Measurements from ENCODE around the gene GPR101.

GPR101 gene

GRCh38 chrX:137033774-137034507 is at the start of gene GPR101:
Gene GPR101, minus strand, starts transcription at chrX:137033995. Its CDS starts 2,321 bp downstream, at chrX:137031674.
- DNase-seq, result no peak

DNA sequence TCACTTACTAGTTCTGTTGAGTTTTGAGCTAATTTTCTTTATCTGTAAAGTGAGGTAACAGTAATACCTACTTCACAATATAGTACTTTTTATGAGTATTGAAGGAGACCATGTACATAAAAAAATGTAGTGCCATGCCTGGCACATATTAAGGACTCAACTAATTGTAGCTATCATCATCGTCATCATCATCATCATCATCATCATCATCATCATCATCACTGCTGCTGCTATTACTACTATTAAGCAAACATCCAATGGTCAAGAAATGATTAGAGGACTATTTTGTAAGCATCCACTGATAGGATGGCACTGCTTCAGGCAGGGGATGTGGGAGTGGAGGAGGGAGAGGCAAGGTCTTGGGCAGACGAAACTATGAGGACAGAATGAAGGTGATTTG is 47.4 kb upstream of the GPR101 start:
- no peak for DNase-seq

GRCh38 chrX:137072396-137072795 is 38.6 kb upstream of the GPR101 start:
- no peak for DNase-seq

DNA sequence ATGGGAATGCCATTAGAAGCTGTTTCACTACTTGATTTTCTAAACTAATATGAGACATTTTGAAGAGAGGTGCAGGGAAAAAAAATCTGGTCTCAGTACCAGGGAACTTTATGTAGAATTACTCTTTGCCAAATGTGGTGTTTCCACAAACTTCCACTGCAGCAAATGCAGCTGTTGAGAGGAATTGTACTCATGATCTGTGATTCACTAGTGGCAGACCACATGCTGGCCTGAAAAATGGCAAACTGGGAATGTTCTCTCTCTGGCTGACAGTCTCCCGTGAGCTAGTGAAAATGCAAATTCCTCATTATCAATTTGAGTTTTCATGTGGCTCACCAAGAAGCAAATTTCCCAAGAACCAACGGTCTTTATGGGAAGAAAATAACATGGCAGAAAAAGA is 37.8 kb upstream of the GPR101 start:
- no peak for DNase-seq

DNA sequence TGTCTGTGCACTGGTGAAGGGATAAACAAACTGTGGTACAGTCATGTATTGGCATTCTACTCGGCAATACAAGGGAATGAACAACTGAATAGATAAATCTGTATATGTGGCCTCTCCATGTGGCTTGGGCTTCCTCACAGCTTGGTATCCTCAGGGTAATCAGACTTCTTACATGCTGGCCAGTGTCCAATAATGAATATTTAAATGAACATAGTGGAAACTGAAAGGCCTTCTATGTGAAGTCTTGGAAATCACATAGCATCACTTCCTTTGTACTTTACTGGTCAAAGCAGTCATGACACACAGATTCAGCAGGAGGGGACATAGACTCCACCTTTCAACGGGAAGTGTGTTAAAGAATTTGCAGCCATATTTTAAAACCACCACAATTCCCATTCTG is 33.4 kb upstream of the GPR101 start:
- DNase-seq, result no peak

GRCh38 chrX:137062915-137063617 is 29.3 kb upstream of the GPR101 start:
- DNase-seq, result no peak

DNA sequence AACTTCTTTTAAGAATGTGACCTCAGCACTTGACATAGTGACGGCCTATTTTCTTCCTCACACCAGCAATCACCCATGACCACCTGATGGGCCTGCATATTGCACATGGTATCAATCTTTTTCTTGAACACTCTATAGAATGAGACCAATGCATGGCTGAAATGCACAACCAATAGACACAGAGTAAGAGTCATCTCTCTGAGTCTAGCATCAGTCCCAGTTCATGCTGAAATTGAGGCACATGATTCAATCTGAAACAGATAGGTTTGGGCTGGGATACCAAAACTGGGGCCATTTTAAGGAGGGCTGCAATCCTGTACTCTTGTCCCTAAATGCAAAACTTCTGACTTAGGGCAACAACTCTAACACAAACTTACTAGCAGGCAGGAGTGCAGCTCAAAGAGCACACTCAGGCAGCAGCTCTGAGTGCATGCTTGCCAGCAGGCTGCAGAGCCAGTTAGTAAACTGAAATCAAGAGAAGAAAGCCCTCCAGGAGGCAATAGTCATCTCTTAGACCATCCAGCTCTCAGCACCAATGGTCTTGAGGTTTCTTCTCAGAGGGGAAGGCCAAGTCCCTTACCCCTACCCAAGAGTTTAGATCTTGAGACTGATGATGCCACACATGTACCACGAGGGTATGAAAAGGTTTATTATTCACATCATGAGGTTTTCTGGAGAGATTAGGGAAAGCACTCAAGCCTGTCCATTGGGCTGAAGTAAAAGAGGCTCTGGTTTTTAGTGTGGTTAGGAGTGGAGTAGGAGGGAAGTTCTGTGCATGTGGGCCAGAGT is 24.7 kb upstream of the GPR101 start:
- no peak for DNase-seq

GRCh38 chrX:137052643-137053235 is 18.9 kb upstream of the GPR101 start:
- peak; percentile 28 to 43 for DNase-seq

GRCh38 chrX:137051978-137052642 is 18.3 kb upstream of the GPR101 start:
- peak; percentile 77 to 83 for DNase-seq

DNA sequence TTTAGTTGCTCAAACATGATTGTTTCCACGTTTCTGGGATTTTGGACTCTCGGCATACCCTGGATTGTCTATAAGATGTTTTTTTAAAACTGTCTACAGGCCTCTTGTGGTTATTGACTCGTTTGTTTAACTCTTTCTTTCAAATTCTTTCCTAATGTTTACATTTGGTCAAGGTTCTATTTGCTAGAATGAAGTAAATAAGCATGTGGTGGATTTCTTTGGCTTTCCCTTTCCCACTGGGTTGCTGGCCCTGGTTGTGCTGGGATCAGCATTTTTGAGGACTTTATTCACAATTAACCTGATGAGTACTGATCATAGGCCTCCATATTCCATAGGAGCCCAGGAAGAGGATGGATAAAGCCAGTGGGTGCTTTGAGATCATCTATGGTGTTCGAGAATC is 11.1 kb upstream of the GPR101 start:
- DNase-seq, result no peak

GRCh38 chrX:137043736-137044135 is 9.9 kb upstream of the GPR101 start:
- DNase-seq, result no peak

- DNase-seq, result no peak
These were observed 7.5 kb upstream of the GPR101 start for GRCh38 chrX:137041329-137041728.

- no peak for DNase-seq
These were observed 6.5 kb upstream of the GPR101 start for GRCh38 chrX:137040113-137040794.

DNA sequence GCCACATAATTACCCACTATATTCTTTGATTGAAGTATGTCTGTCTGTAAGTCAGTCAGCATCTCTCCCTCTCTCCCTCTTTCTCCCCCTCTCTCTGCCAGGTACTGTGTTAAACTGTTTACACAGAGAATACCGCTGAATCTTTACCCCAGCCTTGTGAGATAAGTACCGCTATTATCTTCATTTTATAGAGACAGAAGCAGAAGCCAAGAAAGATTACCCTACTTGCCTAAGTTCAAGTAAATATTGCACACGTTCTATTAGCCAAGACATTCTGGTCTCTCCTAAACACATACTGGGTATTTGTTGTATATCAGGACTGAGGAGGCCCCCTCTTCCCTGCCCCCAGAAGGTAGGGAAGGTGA is 695 bp upstream of the GPR101 start:
- DNase-seq, result no peak

- no peak for DNase-seq
These were observed 688 bp downstream of the GPR101 start for GRCh38 chrX:137032841-137033773.

- DNase-seq, result no peak
These were observed 1.5 kb downstream of the GPR101 start for GRCh38 chrX:137032341-137032694.

DNA sequence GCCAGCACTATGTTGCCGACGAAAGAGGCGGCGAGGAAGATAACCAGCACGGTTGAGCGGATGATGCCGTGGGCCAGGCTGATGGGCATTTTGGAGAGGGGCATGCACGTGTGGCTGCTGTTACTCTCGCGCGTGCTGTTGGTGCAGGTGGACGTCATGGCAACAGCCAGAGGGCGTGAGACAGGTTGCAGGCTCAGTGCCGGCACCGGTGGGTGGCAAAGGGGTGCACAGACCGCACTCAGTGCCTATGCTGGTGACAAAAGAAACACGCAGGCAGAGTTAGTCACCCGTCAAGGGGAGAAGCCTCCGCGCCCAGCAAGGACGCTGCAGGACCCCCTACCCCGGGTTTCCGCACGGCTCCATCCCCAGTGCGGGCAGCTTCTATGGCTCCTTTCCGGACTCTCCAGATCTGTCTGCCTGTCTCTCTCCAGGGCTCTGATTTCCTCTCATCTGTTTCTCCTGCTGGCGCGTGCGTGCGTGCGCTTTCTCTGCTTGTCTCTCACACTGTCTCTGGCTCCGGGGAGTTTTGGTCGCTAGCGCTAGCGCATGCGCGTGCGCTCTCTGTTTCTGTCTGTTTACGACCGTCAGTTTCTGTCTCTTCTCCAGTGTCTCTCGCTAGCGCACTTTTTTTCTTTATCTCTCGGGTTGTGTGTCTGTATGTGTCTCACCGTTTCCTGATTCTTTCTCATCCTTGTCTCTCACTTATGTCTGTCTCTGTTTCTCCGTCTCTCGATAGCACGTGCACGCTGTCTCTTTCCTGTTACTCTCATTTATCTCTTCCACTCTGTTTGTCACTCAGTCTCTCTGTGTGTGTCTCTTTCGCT is 2.1 kb downstream of the GPR101 start:
- DNase-seq, result peak; percentile 50 to 55

DNA sequence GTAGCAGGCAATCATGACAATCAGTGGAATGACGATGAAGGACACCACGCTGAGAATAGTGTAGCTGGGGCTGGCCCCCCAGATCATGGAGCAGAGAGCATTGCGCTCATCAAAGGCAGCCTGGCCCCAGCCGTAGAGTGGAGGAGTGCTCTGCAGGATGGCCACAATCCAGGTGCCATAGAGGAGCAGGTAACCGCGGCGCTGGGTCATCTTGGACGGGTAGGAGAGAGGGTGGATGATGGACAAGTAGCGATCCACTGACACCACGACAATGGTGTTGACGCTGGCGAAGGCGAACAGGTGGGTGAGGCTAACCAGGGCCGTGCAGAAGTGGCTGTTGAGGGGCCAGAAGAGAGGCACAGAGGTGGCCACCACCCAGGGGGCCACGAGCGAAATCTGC is 2.8 kb downstream of the GPR101 start:
- no peak for DNase-seq

DNA sequence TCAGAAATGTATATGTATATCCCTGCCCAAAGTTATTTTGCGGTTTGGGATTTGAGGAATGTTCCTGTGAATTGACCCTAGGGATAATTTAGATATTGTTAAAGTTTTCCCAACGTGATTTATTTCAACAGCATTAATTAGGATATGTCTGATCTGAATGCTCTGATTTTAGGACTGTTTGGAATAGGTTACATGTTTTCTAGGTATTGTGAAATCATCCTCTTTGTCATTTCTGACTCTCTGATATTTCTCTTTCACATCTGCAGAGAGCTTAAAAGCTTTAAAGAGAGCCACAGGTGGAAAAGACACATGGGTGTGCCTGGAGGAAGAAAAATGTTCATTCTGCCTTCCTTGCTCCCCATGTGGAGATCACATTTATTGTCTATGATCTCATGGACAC is 5.1 kb downstream of the GPR101 start:
- DNase-seq, result no peak

DNA sequence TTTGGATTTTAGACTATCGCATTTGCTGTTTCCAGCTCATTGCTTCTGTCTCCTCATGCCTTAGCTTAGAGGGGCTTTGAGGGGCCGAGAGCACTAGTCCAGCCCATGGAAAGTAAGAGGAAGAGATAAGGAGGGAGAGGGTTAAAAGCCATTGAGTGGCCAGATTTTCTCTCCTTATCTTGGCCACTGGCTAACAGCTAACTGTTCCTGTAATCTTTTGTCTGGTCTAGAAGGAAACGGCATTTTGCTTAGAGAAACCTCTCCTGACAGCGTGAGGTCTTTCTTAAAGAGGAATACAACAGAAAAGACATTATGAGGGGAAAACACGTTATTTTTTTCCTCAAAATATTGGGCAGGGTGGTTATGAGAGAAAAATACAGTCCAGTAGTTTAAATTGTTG is 7.9 kb downstream of the GPR101 start:
- no peak for DNase-seq

Data from activated CD4-positive, alpha-beta T cell treated with anti-CD3 and anti-CD28 coated beads, Interleukin-2, amount 50 U/mL, for 48 hours (primary cell).